Transverse colon (tissue), 4 donors: ENCODE results near the gene SMARCE1. TPM values are rescaled to one million over a fixed set of nuclear protein-coding genes. Genes with fewer than 3 reads are reported as not detected.

Experiments
- DNase-seq: peaks from one replicate; pipeline ENCODE4 v3.0.0-alpha.2; 2019
- H3K27ac ChIP-seq, 4 donors: fragments of 200-600 bp; sonication (generic); 2 replicates each; pipeline ENCODE4 v1.5.1; 2016 to 2018; ENCODE audit warnings: inconsistent platforms in 4 of 4
- H3K27me3 ChIP-seq: fragments of 200-600 bp; sonication (generic); 2 replicates; pipeline ENCODE4 v1.5.1; 2017; ENCODE audit warnings: inconsistent platforms
- H3K36me3 ChIP-seq, 4 donors: fragments of 200-600 bp; sonication (generic); 2 replicates each; pipeline ENCODE4 v1.5.1; 2017 to 2019; ENCODE audit warnings: inconsistent platforms in 4 of 4
- H3K4me1 ChIP-seq, 4 donors: fragments of 200-600 bp; sonication (generic); 2 replicates each; pipeline ENCODE4 v1.5.1; 2017 to 2020; ENCODE audit warnings: inconsistent platforms in 4 of 4
- H3K4me3 ChIP-seq, 4 donors: fragments of 200-600 bp; sonication (generic); 1 replicate in 1 of 4; 2 replicates in 3 of 4; pipeline versions ENCODE4 v1.5.1 to v1.6.1; 2017 to 2019; ENCODE audit warnings: inconsistent platforms in 4 of 4
- H3K9me3 ChIP-seq, 2 donors: fragments of 200-600 bp; sonication (generic); 2 replicates each; pipeline ENCODE4 v1.5.1; 2017 to 2019; ENCODE audit warnings: inconsistent platforms in 2 of 2
- CTCF ChIP-seq, 5 experiments: fragments of 200-600 bp in 3 of 5; fragments of 450-650 bp in 2 of 5; sonication (generic) in 3 of 5; IDR thresholded peaks; 1 replicate in 2 of 5; 2 replicates in 3 of 5; pipeline ENCODE4 v1.5.1; 2016 to 2017; ENCODE audit warnings: antibody characterized with exemption in 5 of 5, inconsistent platforms in 3 of 5, mild to moderate bottlenecking in 2 of 5, moderate library complexity in 1 of 5
- EP300 ChIP-seq: sonication (generic); formaldehyde crosslinking; IDR thresholded peaks from one replicate; pipeline ENCODE4 v1.6.1; 2017; ENCODE audit warnings: antibody characterized with exemption, low read depth
- POLR2A ChIP-seq: fragments of 450-650 bp; IDR thresholded peaks from one replicate; pipeline ENCODE4 v1.6.1; 2016; ENCODE audit warnings: antibody characterized with exemption, mild to moderate bottlenecking, moderate library complexity
- POLR2AphosphoS5 ChIP-seq, 3 donors: sonication (generic); formaldehyde crosslinking; IDR thresholded peaks; one replicate each; pipeline ENCODE4 v1.6.1; 2016; ENCODE audit warnings: antibody characterized with exemption in 3 of 3
- WGBS, 2 donors: methylation state at CpG; one replicate each; pipeline ENCODE4 v1.1.5; 2018; ENCODE audit warnings: low coverage in 1 of 2; 5-methylcytosine and 5-hydroxymethylcytosine counted together
- in situ Hi-C, 4 donors: fragments of 200-750 bp; cut with MboI; loops; one replicate each; pipeline versions ENCODE4 v1.15.0 to v1.15.1; 2017; ENCODE audit warnings: low sequenced_read_pairs in 3 of 4, low pct_ligation_motif_present in 1 of 4, low pct_unique_long_range_greater_than_20kb in 1 of 4
- intact Hi-C: fragments of 100-400 bp; cut with DNase I; formaldehyde crosslinking; loops from one replicate; pipeline ENCODE4 v1.15.1; 2023; ENCODE audit warnings: low total_unique reads
- total RNA-seq, 4 donors: library from RNA; depleted of rRNA; stranded (reverse); fragments of >200 nt; gene quantifications; one replicate each; pipeline ENCODE4 v1.1.0, GENCODE V29; 2016

Gene SMARCE1
- total RNA-seq, 4 donors from 2014 or later: 43.0 to 87.2 (median 61.6) TPM

GRCh38 chr17:40598619-40599467 is 48.8 kb downstream of the SMARCE1 start:
- no peaks in the 10 kb centered on the region for H3K27me3 ChIP-seq
- H3K4me3 ChIP-seq: no peak overlapping the region
- H3K9me3 ChIP-seq: no peaks in the 10 kb centered on the region
- H3K4me1 ChIP-seq: peaks cover 0 to 21% (median 4%) of the 10 kb centered on the region in 4 donors
- TF ChIP-seq CTCF (IDR thresholded peaks at IDR 0.05): no peak
- TF ChIP-seq POLR2AphosphoS5 (IDR thresholded peaks at IDR 0.05): peak in 1 of 3 donors; percentile 13
- H3K27ac ChIP-seq: peak overlapping the region; percentile 44 to 69 (median 63)
- 59% methylated on average over 13 to 20 of the region's 20 CpGs for WGBS, 2 donors
- intact Hi-C loops: no loop called here
- no peaks in the 10 kb centered on the region for H3K36me3 ChIP-seq
- peak; percentile 41 for DNase-seq
- in situ Hi-C loops: no loop called here

- TF ChIP-seq CTCF (IDR thresholded peaks at IDR 0.05) (no peak), EP300 (no peak), POLR2AphosphoS5 (IDR thresholded peaks at IDR 0.05) (no peak), POLR2A (no peak)
- in situ Hi-C loops (no loop called here), intact Hi-C loops (no loop called here)
- Histone ChIP-seq H3K4me1 (peaks cover 0 to 20% (median 4%) of the 10 kb centered on the region in 4 donors), H3K9me3 (no peaks in the 10 kb centered on the region), H3K36me3 (no peaks in the 10 kb centered on the region), H3K27ac (peak overlapping the region; percentile 44 to 69 (median 63)), H3K27me3 (no peaks in the 10 kb centered on the region), H3K4me3 (no peak overlapping the region)
- DNase-seq: no peak
- WGBS, 2 donors: 72% methylated on average over 5 of the region's 5 CpGs; no CpG with 5 or more reads in 1 of the 2 donors
Measured at GRCh38 chr17:40598301-40598618, 49.4 kb downstream of the SMARCE1 start.

GRCh38 chr17:40597556-40598300 is 49.9 kb downstream of the SMARCE1 start:
- H3K27me3 ChIP-seq: no peaks in the 10 kb centered on the region
- intact Hi-C loops (no loop called here), in situ Hi-C loops (no loop called here)
- H3K9me3 ChIP-seq: no peaks in the 10 kb centered on the region
- peak overlapping the region; percentile 44 to 69 (median 63) for H3K27ac ChIP-seq
- DNase-seq: no peak
- 77 to 80% methylated on average over 3 to 9 of the region's 9 CpGs for WGBS, 2 donors
- H3K36me3 ChIP-seq: no peaks in the 10 kb centered on the region
- H3K4me1 ChIP-seq: peaks cover 0 to 15% (median 3%) of the 10 kb centered on the region in 4 donors
- no peak overlapping the region for H3K4me3 ChIP-seq
- no peak for TF ChIP-seq CTCF (IDR thresholded peaks at IDR 0.05)
- no peak for TF ChIP-seq POLR2A
- TF ChIP-seq POLR2AphosphoS5 (IDR thresholded peaks at IDR 0.05): no peak
- TF ChIP-seq EP300: no peak

GRCh38 chr17:40597156-40597555 is 50.5 kb downstream of the SMARCE1 start:
- in situ Hi-C loops: no loop called here
- Histone ChIP-seq H3K27ac (no peak overlapping the region), H3K27me3 (no peaks in the 10 kb centered on the region), H3K36me3 (no peaks in the 10 kb centered on the region), H3K4me3 (no peak overlapping the region), H3K9me3 (no peaks in the 10 kb centered on the region), H3K4me1 (peaks cover 0 to 9% (median 0%) of the 10 kb centered on the region in 4 donors)
- 89 to 91% methylated on average over 3 of the region's 3 CpGs for WGBS, 2 donors
- DNase-seq: no peak
- intact Hi-C loops: no loop called here
- TF ChIP-seq POLR2AphosphoS5 (IDR thresholded peaks at IDR 0.05) (no peak), POLR2A (no peak), EP300 (no peak), CTCF (IDR thresholded peaks at IDR 0.05) (no peak)
